SKM-1 treated with dmso at 0.1 percent for 144 hours (cell line): ENCODE results near the gene SIGLEC9.

Source experiments
- DNase-seq: peaks from one replicate; lab custom pipeline; 2025; ENCODE audit not compliant: unreplicated experiment; lab: John Stamatoyannopoulos, UW

SIGLEC9 gene

GRCh38 chr19:51096473-51097165, 28.1 kb upstream of the SIGLEC9 start:
- no peak for DNase-seq

- DNase-seq: no peak
These were observed 27.5 kb upstream of the SIGLEC9 start for GRCh38 chr19:51097166-51097738.

DNA sequence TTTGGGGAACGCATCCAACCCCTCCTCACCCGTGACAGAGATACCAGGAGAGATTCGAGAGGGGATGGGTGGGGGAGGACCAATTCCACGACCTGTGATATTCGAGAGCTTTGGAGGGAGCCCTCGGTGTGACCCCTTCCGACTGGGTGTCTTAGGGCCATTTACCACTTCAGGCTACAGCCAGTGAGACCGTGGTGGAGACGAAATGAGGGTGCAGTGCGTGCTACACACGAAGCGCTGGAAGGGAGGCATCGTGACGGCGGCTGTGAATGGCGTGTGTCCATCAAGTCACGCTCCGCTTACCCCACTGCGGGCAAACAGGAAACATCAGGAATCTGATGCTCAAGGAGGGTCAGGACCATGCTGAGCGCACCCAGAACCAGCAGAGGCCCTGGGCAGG, 26.9 kb upstream of the SIGLEC9 start:
- DNase-seq: no peak

- no peak for DNase-seq
These were observed 26.2 kb upstream of the SIGLEC9 start for GRCh38 chr19:51098365-51099046.

- DNase-seq: no peak
These were observed 25.7 kb upstream of the SIGLEC9 start for GRCh38 chr19:51099047-51099382.

DNA sequence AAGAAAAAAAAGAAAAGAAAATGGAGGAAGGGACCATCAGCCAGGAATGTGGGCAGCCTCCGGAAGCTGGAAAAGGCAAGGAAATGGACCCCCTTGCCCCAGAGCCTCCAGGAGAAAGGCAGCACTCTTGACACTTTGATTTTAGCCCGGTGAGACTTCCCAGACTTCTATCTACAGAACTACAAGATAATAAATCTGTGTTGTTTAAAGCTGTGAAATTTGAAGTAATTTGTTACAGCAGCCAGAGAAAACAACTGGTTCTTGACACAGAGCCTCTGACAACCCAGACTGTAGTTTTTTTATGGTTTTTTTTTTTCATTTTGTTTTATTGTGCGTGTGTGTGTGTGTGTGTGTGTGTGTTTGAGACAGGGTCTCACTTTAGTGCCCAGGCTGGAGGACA, 24.1 kb upstream of the SIGLEC9 start:
- DNase-seq: no peak

DNA sequence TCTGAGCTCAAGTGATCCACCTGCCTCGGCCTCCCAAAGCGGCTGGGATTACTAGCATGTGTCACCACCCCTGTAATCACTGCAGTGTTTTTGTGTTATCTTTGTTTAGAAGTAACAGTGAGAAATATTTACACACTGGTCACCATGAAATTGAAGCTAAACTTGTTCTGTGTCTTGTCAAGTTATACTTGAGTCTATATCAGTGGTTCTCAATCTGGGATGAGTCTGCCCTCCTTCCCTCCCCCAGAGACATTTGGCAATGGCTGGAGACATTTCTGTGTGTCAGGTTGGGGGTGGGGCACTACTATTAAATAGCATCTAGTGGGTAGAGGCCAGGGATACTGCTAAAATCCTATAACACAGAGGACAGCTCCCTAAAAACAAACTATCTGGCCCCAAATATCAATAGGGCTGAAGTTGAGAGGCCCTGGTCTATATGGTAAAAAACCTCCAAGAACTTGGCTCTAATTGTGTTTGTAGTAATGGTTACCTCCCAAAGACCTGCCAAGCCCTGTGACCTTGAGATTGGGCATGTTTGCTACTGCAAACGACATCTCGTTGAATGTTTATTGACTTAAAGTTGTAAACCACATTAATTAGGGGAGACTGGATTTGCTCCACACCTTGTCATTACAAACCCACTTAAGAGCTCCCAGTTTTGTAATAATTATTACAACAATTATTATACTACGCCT, 23.4 kb upstream of the SIGLEC9 start:
- no peak for DNase-seq

GRCh38 chr19:51102991-51103390, 21.7 kb upstream of the SIGLEC9 start:
- no peak for DNase-seq

DNA sequence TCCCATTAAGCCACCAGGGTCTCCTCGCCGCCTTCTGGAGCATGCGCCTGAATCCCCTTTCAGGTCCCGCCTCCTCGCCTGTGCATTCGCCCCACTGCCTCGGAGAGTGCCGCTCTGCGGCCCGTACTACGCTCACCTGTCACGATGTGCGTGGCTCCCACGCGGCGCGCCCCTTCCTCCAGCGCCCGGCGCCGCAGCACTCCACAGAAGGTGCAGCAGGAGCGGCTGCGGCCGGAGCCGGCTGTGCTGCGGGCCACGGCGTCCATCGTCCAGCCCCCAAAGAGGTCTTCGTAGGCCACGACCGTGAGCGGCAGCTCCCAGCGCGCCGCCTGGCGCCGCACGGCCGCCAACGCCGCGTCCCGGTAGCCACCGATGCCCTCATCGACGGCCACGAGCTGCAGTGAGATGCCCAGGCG, 20.8 kb upstream of the SIGLEC9 start:
- no peak for DNase-seq

DNA sequence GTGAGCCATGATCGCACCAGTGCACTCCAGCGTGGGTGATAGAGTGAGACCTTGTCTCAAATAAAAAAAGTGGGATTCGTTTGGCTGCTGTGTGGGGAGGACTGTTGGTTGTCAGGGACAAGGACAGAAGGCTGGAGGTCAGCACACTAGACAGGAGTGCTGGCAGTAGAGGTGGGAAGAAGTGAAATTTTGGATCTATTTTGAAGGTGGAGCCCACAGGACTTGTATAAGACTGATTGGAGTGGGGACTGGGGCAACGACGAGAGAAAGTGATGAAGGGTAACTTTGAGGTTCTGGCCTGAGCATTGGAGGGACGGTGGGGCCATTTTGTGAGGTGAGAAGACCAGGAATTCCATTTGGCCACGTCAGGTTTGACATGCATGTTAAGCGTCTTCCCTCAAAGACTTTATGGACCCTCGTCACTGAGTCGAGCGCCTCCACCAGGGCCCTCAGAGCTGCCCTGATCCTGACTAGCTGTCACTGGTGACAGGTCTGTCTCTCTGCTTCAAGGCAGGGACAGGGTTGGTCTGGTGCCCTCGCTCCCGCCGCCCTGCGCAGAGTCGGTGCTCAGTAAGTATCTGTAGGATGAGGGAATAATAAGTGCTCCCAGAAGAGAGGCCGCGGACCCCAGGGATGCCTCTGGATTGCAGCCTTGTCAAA, 17.2 kb upstream of the SIGLEC9 start:
- DNase-seq: no peak

GRCh38 chr19:51108066-51108804, 16.5 kb upstream of the SIGLEC9 start, which contains the start of gene CTU1:
Gene CTU1 (minus strand): TSS chr19:51108409. CDS start chr19:51104569, 3,840 bp downstream.
- DNase-seq: peak; percentile 87

DNA sequence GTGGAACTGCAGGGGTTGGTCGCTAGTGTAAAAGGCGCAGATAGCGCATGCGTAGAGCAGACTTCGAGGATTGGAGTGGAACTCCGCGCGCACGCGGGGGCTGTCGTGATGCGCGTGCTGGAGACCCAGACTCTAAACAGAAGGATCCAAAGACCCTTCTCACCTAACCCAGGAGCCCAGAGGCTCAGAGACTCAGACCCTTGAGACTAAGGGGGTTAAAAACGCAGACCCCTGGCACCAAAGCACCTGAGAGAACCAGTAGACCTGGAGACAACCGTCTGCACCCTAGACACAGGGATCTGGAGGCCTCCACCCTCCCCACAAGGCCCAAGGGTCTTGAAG, 15.9 kb upstream of the SIGLEC9 start:
- DNase-seq: peak; percentile 55

- DNase-seq: no peak
These were observed 14.1 kb upstream of the SIGLEC9 start for GRCh38 chr19:51110666-51110971.

- no peak for DNase-seq
These were observed 13.1 kb upstream of the SIGLEC9 start for GRCh38 chr19:51111606-51112005.

DNA sequence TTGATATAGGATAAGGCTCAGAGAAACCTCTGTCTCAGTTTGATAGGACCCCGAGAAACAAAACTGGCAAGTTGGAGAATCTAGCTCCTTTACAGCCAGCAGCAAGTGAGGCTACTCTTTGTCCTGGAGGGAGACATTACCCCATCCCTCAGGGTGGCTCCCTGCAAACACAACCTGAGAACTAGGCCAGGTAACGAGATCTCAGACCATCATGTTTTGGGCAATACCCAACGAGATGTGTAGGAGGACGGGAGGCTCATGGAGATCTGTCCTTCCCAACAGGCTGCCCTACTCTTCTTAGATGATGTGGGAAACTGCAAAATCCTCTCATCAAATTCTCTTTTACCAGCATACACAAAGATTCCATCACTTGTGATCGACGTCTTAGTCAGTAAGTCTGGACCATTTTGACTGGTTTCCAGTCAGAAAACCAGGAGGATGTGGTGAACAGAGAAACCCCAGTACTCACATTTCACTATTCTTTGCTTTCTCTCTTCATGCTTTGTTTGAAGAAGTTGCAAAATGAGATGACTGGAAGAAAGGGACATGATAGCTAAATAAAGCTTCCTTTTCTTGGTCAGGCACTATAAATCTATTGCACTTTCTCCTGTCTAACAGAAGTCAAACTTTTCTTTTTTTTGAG, 10.5 kb upstream of the SIGLEC9 start:
- DNase-seq: no peak

- DNase-seq: no peak
These were observed 7.9 kb upstream of the SIGLEC9 start for GRCh38 chr19:51116736-51117286.

DNA sequence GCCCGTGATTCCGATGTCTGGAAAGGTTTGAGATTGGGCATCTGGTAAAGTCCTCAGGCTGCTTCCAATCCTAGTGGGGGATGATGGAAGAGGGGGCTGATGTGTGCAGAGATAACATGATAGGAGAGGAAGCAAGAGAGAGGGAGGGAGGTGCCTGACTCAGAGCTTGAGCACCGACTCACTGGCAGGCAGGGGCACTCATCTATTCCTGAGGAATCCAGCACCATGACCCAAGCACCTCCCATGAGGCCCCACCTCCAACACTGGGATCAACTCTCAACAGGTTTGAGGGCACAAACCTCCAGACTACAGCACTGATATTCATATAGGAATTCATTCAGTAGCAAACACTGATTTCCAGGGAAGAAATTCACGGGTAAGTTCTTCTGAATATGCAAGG, 5.6 kb upstream of the SIGLEC9 start:
- no peak for DNase-seq

DNA sequence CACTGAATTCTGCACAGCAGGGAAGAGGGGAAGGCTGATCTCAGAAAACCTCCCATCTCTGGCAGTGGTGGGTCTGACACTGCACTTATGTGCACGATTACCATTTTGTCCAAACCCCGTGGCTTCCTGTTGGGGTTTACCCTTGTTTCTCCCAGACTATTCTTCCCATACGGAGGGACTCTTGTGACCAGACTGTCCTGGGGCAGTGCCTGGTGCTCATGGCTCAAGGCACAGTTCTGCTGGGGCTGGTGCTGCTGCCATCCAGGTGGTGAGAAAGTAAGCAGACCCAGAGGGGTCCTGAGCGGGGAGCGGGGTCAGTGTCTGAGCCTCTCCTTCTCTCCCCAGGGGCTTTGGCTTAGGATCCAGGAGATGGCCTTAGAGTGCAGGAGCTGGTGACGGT, 5.1 kb upstream of the SIGLEC9 start:
- DNase-seq: no peak

DNA sequence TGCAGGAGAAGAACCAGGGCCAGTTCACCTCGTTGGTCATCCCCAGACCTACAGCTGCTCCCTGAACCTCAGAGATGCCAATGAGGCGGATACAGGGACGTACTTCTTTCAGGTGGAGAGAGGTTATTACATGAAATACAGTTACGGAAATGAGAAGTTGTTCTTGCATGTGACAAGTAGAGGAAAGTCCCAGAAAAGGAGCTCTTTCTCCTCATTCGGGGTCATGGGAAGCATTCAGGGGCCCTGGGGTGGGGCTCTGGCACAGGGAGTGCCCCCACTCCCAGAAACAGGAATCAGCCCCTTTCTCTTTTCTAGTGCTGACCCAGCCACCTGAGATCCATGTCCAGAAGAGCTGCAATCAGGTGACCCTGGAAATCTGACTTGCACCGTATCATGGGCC, 4.5 kb upstream of the SIGLEC9 start:
- DNase-seq: no peak

DNA sequence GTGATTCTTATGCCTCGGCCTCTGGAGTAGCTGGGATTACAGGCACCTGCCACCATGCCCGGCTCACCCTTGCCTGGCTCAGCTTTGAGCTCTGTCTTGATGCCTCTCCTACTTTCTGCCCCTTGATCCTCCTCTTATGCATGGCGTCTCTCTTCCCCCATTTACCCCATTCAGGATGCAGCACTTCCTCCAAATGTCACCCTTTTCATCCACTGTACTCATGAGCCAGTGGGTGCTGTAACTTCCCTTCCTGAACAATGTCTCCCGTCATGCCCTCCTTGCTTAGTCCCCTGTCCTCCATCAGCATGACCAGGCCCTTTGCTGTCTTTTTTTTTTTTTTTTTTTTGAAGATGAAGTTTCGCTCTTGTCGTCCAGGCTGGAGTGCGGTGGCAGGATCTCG, 3.4 kb upstream of the SIGLEC9 start:
- peak; percentile 6 for DNase-seq
